Neural cell (in vitro differentiated cells): ENCODE results near the gene WDR4.

Source experiments
- CTCF ChIP-seq: fragments of 450-650 bp; IDR thresholded peaks from 2 replicates; pipeline ENCODE4 v1.5.1; 2014; ENCODE audit warnings: antibody characterized with exemption, mild to moderate bottlenecking, moderate library complexity; ENCODE audit not compliant: poor library complexity, severe bottlenecking
- EZH2 ChIP-seq: fragments of 200-600, 300-800 bp; shearing (Covaris generic), sonication (generic); IDR thresholded peaks from 2 replicates; pipeline ENCODE4 v1.6.1; 2014; ENCODE audit warnings: antibody characterized with exemption, low read length, borderline replicate concordance, mild to moderate bottlenecking; ENCODE audit not compliant: insufficient read depth, poor library complexity, severe bottlenecking
- TAF1 ChIP-seq: IDR thresholded peaks from 2 replicates; pipeline ENCODE4 v1.6.1; 2012; ENCODE audit warnings: low read depth

- TF ChIP-seq EZH2 (no peak), CTCF (no peak), TAF1 (no peak)
Observed at GRCh38 chr21:42809171-42809570, 70.2 kb downstream of the WDR4 start.
